ENCODE measurements around the gene ACSL3.

Gene ACSL3

GRCh38 chr2:222942977-222943376 is 82.1 kb downstream of the ACSL3 start:
- Histone ChIP-seq H3K27ac (peak overlapping the region; percentile 34; the same call in 1 of the 2 replicates), H3K36me3 (ENCODE audit: insufficient read depth) (no peaks in the 10 kb centered on the region), H3K79me2 (ENCODE audit: insufficient read depth, low read depth) (no peaks in the 10 kb centered on the region), H3K9ac (no peak overlapping the region), H3K4me3 (IDR thresholded peaks at IDR 0.05; ENCODE audit: insufficient read depth, low read depth, low read length) (no peak overlapping the region), H4K20me1 (ENCODE audit: insufficient read depth) (no peaks in the 10 kb centered on the region), H3K27me3 (ENCODE audit: insufficient read depth, low read depth) (no peaks in the 10 kb centered on the region), H3K4me1 (ENCODE audit: low read depth, poor library complexity, severe bottlenecking) (peaks cover 41% of the 10 kb centered on the region), H3K4me2 (peak overlapping the region; percentile 64; the same call in 1 of the 2 replicates), H2AFZ (ENCODE audit: low read depth) (no peak overlapping the region)
- TF ChIP-seq CTCF (conservative IDR thresholded peaks at IDR 0.05; ENCODE audit: low read depth, low read length), result no peak

- Histone ChIP-seq H3K9ac (no peak overlapping the region), H3K4me2 (peak overlapping the region; percentile 64), H3K4me1 (ENCODE audit: low read depth, poor library complexity, severe bottlenecking) (peaks cover 39% of the 10 kb centered on the region), H3K27me3 (ENCODE audit: insufficient read depth, low read depth) (no peaks in the 10 kb centered on the region), H3K36me3 (ENCODE audit: insufficient read depth) (no peaks in the 10 kb centered on the region), H3K4me3 (IDR thresholded peaks at IDR 0.05; ENCODE audit: insufficient read depth, low read depth, low read length) (no peak overlapping the region), H3K79me2 (ENCODE audit: insufficient read depth, low read depth) (no peaks in the 10 kb centered on the region), H3K27ac (peak overlapping the region; percentile 34; the same call in 1 of the 2 replicates), H2AFZ (ENCODE audit: low read depth) (no peak overlapping the region), H4K20me1 (ENCODE audit: insufficient read depth) (no peaks in the 10 kb centered on the region)
- TF ChIP-seq CTCF (conservative IDR thresholded peaks at IDR 0.05; ENCODE audit: low read depth, low read length), result no peak
Observed at GRCh38 chr2:222943820-222944219, 83.0 kb downstream of the ACSL3 start.

GRCh38 chr2:222944552-222944951 is 83.7 kb downstream of the ACSL3 start:
- Histone ChIP-seq H3K27me3 (ENCODE audit: insufficient read depth, low read depth) (no peaks in the 10 kb centered on the region), H3K9ac (no peak overlapping the region), H3K4me2 (peak overlapping the region; percentile 64; the same call in 1 of the 2 replicates), H3K4me3 (IDR thresholded peaks at IDR 0.05; ENCODE audit: insufficient read depth, low read depth, low read length) (no peak overlapping the region), H3K27ac (no peak overlapping the region), H3K79me2 (ENCODE audit: insufficient read depth, low read depth) (no peaks in the 10 kb centered on the region), H3K4me1 (ENCODE audit: low read depth, poor library complexity, severe bottlenecking) (peaks cover 32% of the 10 kb centered on the region), H3K36me3 (ENCODE audit: insufficient read depth) (no peaks in the 10 kb centered on the region), H4K20me1 (ENCODE audit: insufficient read depth) (no peaks in the 10 kb centered on the region), H2AFZ (ENCODE audit: low read depth) (no peak overlapping the region)
- no peak for TF ChIP-seq CTCF (conservative IDR thresholded peaks at IDR 0.05; ENCODE audit: low read depth, low read length)

- H2AFZ ChIP-seq (ENCODE audit: low read depth), result no peak overlapping the region
- no peaks in the 10 kb centered on the region for H4K20me1 ChIP-seq (ENCODE audit: insufficient read depth)
- peak overlapping the region; percentile 64; the same call in 1 of the 2 replicates for H3K4me2 ChIP-seq
- no peaks in the 10 kb centered on the region for H3K36me3 ChIP-seq (ENCODE audit: insufficient read depth)
- no peak overlapping the region for H3K27ac ChIP-seq
- peaks cover 32% of the 10 kb centered on the region for H3K4me1 ChIP-seq (ENCODE audit: low read depth, poor library complexity, severe bottlenecking)
- TF ChIP-seq CTCF (conservative IDR thresholded peaks at IDR 0.05; ENCODE audit: low read depth, low read length), result no peak
- no peak overlapping the region for H3K4me3 ChIP-seq (IDR thresholded peaks at IDR 0.05; ENCODE audit: insufficient read depth, low read depth, low read length)
- no peaks in the 10 kb centered on the region for H3K79me2 ChIP-seq (ENCODE audit: insufficient read depth, low read depth)
- no peaks in the 10 kb centered on the region for H3K27me3 ChIP-seq (ENCODE audit: insufficient read depth, low read depth)
- no peak overlapping the region for H3K9ac ChIP-seq
Observed at GRCh38 chr2:222944971-222945740, 84.3 kb downstream of the ACSL3 start.

Data from KMS-11 (cell line).